ENCODE results near the gene SCAMP5.

- TF ChIP-seq ZNF274 (IDR thresholded peaks at IDR 0.05; ENCODE audit: low read depth, low read length) (no peak), YY1 (IDR thresholded peaks at IDR 0.05; ENCODE audit: insufficient read depth, insufficient read length) (no peak), SUZ12 (IDR thresholded peaks at IDR 0.05; ENCODE audit: extremely low read depth, insufficient read depth, insufficient read length) (no peak)
Measured at GRCh38 chr15:74962671-74963070, 32.7 kb upstream of the SCAMP5 start.
